Measurements from ENCODE around the gene AZIN2.
"Not testable (repeated sequence)": the region's sequence is repeated elsewhere in the genome, so short reads cannot be mapped to it uniquely, and the experiment has no call there.

AZIN2 gene

GRCh38 chr1:33126411-33127000, 45.6 kb downstream of the AZIN2 start:
- DNase-seq (ENCODE audit: low read depth in 2 of 3, low spot score in 1 of 3) = no peak

GRCh38 chr1:33127001-33127823, 46.3 kb downstream of the AZIN2 start:
- peak; percentile 98 to 100 (median 98) for DNase-seq (ENCODE audit: low read depth in 2 of 3, low spot score in 1 of 3)

DNA sequence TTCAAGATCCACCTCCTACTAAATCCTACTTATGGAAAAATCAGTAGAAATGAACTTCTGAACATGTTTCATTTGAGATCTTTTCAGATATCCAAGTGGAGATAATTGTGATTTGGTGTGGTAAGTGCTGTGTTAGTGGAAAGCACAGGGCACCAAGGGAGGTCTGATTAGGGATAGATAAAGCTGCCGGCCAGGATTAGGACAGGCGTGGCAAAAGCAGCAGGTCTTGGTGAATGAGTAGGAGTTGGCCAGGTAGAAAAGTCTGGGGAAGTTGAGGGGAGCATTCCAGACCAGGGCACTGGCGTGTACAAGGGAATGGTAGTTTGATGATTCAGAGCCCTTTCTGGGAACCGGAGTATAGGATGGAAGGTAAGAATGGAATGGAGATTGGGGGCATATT, 47.8 kb downstream of the AZIN2 start:
- no peak for DNase-seq (ENCODE audit: low read depth in 2 of 3, low spot score in 1 of 3)

- peak in 2 of 3 donors; percentile 13 to 24 for DNase-seq (ENCODE audit: low read depth in 2 of 3, low spot score in 1 of 3)
Measured at GRCh38 chr1:33130297-33130696, 49.3 kb downstream of the AZIN2 start.

DNA sequence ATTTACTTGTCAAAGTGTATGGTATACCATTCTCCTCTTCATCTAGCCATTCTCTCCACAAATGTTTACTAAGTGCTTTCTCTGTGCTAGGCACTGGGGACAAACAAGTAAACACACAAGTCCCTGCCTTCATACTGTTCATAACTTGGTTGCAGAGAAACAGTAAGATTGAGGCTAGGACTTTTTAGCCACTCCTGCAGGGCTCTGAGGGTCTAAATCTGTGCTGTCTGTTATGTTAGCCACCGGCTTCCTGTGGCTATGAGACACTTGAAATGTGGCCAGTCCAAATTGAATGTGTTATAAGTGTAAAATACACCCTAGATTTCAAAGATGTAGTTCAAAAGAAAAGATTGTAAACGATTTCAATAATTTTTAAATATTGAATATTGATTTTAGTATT, 50.2 kb downstream of the AZIN2 start:
- DNase-seq (ENCODE audit: low read depth in 2 of 3, low spot score in 1 of 3) = no peak

- DNase-seq (ENCODE audit: low read depth in 2 of 3, low spot score in 1 of 3) = no peak
Measured at GRCh38 chr1:33132549-33132948, 51.6 kb downstream of the AZIN2 start.

GRCh38 chr1:33133478-33134105, 52.6 kb downstream of the AZIN2 start:
- DNase-seq (ENCODE audit: low read depth in 2 of 3, low spot score in 1 of 3) = no peak

GRCh38 chr1:33136041-33136440, 55.1 kb downstream of the AZIN2 start:
- DNase-seq (ENCODE audit: low read depth in 2 of 3, low spot score in 1 of 3) = not testable (repeated sequence)

GRCh38 chr1:33137800-33138199, 56.8 kb downstream of the AZIN2 start:
- no peak for DNase-seq (ENCODE audit: low read depth in 2 of 3, low spot score in 1 of 3)

DNA sequence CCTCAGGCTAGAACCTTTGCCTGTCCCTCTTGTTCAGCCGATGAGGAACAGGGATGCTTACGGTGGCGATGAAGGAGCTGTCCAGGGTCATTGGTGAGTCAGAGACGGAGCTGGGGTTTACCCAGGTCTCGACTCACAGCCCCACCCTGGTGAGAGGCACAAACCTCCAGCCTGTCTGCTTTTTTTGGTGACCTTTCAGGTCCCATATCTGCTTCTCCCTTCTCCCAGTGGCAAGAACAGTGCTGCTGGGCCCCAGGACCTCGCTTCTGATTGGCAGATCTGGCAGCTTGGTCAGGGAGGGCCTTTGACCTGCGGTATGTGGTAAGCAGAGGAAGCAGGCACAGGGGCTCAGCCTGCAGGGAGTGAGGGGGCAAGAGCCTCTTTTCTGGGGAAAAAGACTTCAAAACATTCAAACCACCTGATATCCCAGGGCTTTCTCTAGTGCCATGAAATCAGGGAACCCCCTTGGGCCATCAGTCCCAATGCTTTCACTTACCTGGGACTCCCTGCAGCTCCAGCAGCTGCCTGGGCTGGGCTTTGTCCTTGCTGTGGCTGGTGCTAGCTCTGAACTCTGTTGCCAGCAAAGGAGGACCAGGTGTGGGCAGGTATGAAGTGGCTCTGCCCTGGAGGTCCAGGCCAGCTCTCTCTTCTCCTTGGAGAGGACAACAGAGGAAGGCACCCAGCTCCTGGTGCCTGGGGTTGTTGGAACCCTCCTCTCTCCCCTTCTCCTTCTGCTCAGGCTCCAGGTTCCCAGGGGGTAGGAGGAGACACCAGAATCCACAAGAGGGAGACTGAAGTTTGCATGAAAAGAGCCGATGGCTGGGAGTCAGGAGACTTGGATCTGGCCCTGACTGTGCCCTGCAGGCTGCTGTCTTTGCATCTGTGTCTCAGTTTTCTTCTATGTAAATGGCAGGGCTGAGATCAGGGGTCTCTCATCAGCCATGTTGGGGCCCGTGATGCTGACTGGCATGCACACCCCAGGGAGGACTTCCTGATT, 59.5 kb downstream of the AZIN2 start:
- no peak for DNase-seq (ENCODE audit: low read depth in 2 of 3, low spot score in 1 of 3)

DNA sequence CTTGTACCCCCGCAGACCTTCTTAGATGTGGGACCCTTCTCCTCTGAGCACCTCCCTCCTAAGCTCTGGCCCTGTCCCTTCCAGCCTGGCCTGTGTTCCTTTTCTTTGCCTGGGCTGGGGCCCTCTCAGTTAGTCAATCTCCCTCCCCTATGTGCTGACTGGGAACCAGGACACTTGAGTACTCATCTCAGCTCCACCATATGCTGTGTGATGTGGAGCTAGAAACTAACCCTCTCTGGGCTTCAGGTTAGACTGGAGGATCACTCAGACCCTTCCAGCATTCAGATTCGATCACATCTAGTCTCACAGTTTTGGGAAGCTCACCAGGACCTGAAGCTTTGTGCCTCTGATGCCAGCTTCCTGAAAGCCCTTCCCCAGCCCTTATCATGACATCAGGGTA, 60.3 kb downstream of the AZIN2 start:
- DNase-seq (ENCODE audit: low read depth in 2 of 3, low spot score in 1 of 3) = no peak

DNA sequence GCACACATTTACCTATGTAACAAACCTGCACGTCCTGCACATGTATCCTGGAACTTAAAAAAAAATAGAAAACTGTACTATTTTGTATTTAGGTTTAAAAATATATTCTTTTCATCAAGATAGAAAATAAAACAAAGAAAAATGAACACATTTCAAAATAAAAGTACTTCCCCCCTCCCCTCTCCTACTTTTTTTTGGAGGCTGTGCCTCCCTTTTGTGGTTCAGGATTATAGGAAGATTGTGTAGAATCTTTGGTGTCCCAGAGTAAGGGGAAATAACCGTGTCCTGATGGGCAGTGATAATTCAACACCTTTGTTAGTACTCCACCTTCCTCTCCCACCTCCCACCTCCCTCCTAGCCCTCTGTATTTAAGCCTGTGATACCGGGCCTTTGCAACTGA, 60.8 kb downstream of the AZIN2 start:
- no peak for DNase-seq (ENCODE audit: low read depth in 2 of 3, low spot score in 1 of 3)

DNA sequence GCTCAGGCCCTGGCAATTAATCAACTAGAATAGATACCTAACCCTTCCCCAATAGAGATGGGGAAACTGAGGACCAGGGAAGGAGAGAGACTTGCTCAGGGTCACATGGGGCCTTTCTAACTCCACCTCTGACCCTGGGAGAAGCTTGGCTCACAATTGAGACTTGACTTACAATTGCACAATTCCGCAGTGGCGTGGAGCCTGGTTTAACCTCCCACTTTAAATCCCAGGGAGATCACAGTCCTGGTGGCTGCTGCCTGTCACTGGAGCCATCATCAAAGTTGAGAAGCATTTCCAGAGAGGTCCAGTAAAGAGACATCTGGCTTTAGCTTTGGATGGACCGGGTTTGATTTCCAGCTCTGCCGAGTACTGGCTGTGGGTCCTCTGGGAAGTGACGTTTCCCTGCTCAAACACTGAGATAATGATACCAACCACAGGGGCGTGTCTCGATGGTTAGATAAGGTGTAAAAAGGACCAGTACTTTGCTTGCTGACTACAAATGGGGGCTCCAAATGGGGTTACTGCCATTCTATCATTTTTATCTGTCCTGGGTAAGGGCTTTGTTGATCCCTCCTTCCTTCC, 61.6 kb downstream of the AZIN2 start:
- DNase-seq (ENCODE audit: low read depth in 2 of 3, low spot score in 1 of 3) = no peak

- DNase-seq (ENCODE audit: low read depth in 2 of 3, low spot score in 1 of 3) = no peak
Measured at GRCh38 chr1:33143176-33143575, 62.2 kb downstream of the AZIN2 start.

- DNase-seq (ENCODE audit: low read depth in 2 of 3, low spot score in 1 of 3) = no peak
Measured at GRCh38 chr1:33143698-33144097, 62.7 kb downstream of the AZIN2 start.

GRCh38 chr1:33146003-33146402, 65.0 kb downstream of the AZIN2 start:
- DNase-seq (ENCODE audit: low read depth in 2 of 3, low spot score in 1 of 3) = no peak

DNA sequence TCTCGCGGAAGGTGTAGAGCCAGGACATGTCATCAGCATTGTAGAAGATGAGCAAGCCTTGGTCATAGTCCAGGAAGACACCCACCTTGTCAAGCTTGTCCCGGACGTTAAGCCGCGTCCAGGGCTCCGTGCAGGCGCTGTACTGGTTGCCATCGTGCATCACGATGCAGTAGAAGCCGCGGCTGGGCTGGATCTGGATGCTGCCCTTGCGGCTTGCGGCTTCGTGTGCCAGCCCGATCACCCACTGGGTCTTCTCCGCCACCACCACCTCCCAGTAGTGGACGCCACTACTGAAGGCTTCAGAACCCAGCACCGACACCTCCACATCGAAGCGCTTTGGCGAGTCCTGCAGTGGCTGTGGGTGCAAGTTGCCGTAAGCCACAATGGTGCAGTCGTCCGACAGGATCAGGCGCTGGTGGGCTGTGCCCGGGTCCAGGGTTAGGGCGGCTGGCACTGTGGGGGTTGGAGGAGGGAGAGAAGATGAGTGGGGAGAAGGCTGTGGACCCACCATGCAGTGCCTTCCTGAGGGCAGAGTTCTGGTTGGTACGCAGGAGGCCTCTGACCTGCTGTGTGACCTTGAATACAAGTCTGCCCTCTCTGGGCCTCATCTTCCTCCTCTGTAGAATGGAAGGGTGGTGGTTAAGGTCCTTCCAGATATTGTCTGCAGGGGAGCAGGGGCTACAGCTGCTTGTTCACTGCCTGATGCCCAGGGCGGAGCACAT, 66.5 kb downstream of the AZIN2 start:
- no peak for DNase-seq (ENCODE audit: low read depth in 2 of 3, low spot score in 1 of 3)

DNA sequence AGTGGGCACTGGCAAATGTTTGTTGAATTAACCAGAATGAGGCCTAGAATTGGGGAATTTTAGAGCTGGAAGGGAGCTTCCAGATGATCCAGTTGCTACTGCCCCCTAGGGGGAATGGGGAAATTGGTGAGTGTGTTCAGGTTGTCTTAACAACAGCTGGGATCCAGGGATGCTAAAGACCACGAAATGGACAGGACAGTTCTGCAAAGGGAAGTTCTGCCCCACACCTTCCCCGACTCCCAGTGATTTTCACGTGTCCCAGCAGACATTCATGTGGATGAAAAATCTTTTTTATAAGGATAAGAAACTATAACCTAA, 67.0 kb downstream of the AZIN2 start:
- DNase-seq (ENCODE audit: low read depth in 2 of 3, low spot score in 1 of 3) = no peak

GRCh38 chr1:33148615-33149014, 67.7 kb downstream of the AZIN2 start:
- DNase-seq (ENCODE audit: low read depth in 2 of 3, low spot score in 1 of 3) = no peak

GRCh38 chr1:33149453-33150190, 68.7 kb downstream of the AZIN2 start:
- no peak for DNase-seq (ENCODE audit: low read depth in 2 of 3, low spot score in 1 of 3)
